K562 (cell line): Measurements from ENCODE around the gene IRF9. TPM values are rescaled to one million over a fixed set of nuclear protein-coding genes. Genes with fewer than 3 reads are reported as not detected.

Experiments
- CBX2 ChIP-seq: fragments of 200-600 bp; sonication (generic); IDR thresholded peaks from one replicate; pipeline ENCODE4 v1.6.1; 2012; ENCODE audit warnings: mild to moderate bottlenecking, low read length, inconsistent platforms; ENCODE audit not compliant: insufficient read depth, poor library complexity, severe bottlenecking
- HDAC1 ChIP-seq, 2 experiments: fragments of 450-650 bp; IDR thresholded peaks; 2 replicates each; pipeline ENCODE4 v1.6.1; 2016 to 2017; ENCODE audit warnings: inconsistent platforms in 1 of 2, mild to moderate bottlenecking in 1 of 2, moderate library complexity in 1 of 2
- IRF2 ChIP-seq: sonication (generic); formaldehyde crosslinking; IDR thresholded peaks from 2 replicates; pipeline ENCODE4 v1.8.1; 2022; ENCODE audit warnings: mild to moderate bottlenecking, missing genetic modification reagents
- SPI1 ChIP-seq: IDR thresholded peaks from 2 replicates; pipeline ENCODE4 v1.6.1; 2011; ENCODE audit warnings: low read depth, low read length, control low read depth, borderline replicate concordance
- SREBF1 ChIP-seq: fragments of 150-350 bp; IDR thresholded peaks from 2 replicates; pipeline ENCODE4 v1.6.1; 2014; ENCODE audit warnings: antibody characterized with exemption, low read depth, low read length, borderline replicate concordance
- polyA plus RNA-seq, 8 experiments: library from polyadenylated mRNA; depleted of rRNA in 4 of 8; stranded (reverse) in 5 of 8; unstranded in 3 of 8; fragments of >200 nt; fragmentation: Nextera tagmentation in 2 of 8; fragmentation: Illumina TruSeq in 1 of 8; extraction: Ambion mirVana in 2 of 8; extraction: Trizol in 1 of 8; gene quantifications; 2 replicates each; pipeline versions ENCODE4 v1.2.1 to v1.2.3, GENCODE V29; 2011 to 2014; ENCODE audit warnings: inconsistent platforms in 1 of 8, missing spikeins in 1 of 8
- total RNA-seq, 7 experiments: library from RNA; depleted of rRNA in 6 of 7; stranded (reverse); fragments of >200 nt in 6 of 7; fragmentation: Illumina TruSeq in 2 of 7; extraction: Trizol in 2 of 7; gene quantifications; 2 replicates each; pipeline versions ENCODE4 v1.2.1 to v1.2.3, GENCODE V29; 2011 to 2021; ENCODE audit warnings: low replicate concordance in 1 of 7
- TF ChIP-seq, protein P1 (sequence below): fragments of 250-450 bp; sonication (Bioruptor Pico); IDR thresholded peaks from 2 replicates; pipeline ENCODE4 v1.4.0; 2020; ENCODE audit warnings: borderline replicate concordance
- TF ChIP-seq, protein P2 (sequence below), 2 experiments: fragments of 250-450 bp in 1 of 2; fragments of 450-650 bp in 1 of 2; sonication (Bioruptor Pico) in 1 of 2; IDR thresholded peaks; 2 replicates each; pipeline versions ENCODE4 v1.6.1 to v1.8.0; 2016 to 2021; ENCODE audit warnings: mild to moderate bottlenecking in 2 of 2, moderate library complexity in 2 of 2, missing compliant biosample characterization in 1 of 2, missing genetic modification characterization in 1 of 2
- TF ChIP-seq, protein P3 (sequence below), 2 experiments: fragments of 450-650 bp; IDR thresholded peaks; 2 replicates each; pipeline ENCODE4 v1.6.1; 2016; ENCODE audit warnings: mild to moderate bottlenecking in 2 of 2, borderline replicate concordance in 1 of 2, low read depth in 1 of 2, moderate library complexity in 1 of 2
- TF ChIP-seq, protein P4 (sequence below): IDR thresholded peaks from 2 replicates; pipeline ENCODE4 v1.6.1; 2011; ENCODE audit not compliant: insufficient read length; ENCODE audit errors: extremely low read depth

IRF9 gene
- total and polyA plus RNA-seq, 9 of the 15 experiments (the other 6 are each of a cell fraction or from before 2014, with no cell fraction given): 0.79 to 14.8 (median 6.1) TPM

DNA sequence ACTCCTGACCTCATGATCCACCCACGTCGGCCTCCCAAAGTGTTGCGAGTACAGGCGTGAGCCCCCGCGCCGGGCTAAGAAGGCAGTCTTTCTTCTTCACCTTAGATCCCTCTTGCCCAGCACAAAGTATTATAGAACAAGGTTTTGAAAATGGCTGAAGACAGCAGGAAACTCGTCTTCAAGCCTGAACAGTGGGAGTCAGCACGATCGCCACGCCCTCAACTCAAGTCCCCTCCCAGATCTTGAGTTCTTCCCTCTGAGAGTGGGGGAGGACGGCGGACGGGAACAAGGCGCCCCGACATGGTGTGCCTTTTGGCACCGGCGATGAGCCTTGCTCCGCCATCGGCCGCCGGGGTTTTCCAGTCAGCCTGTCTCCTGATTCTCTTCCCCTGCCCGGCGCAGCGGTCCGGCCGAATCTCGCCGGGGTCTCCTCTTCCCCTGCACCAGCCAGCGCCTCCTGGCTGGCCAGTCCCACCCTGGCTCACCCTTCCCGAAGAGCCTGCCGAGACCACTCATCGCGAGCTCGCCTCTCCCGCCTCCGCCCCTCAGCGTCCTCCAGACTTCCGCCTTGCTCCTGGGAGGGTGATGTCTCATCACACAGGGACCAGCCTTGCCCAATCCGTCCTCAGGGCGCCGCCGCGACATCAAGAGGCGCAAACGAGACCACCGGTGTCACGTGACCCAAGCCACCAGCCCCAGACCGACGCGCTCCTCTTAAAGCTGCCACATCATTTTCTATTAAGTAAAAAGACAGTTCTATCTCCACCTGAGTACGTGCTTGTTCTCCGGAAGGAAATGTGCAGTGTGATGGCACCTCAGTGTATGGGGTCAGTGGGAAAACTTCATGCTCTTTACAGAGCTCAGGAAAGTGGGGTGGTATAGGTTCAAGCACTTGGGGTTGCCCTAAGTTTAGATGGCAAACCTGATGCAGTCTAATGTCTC is 52.1 kb downstream of the IRF9 start, which contains the start of gene CHMP4A (continued):
- TF ChIP-seq SPI1 (no peak), IRF2 (CRISPR knock-in tag) (no peak), SREBF1 (no peak), CBX2 (no peak), HDAC1 (IDR thresholded peaks at IDR 0.05) (peak in 1 of 2 experiments; percentile 88; a peak in 2 of 4 replicates)
- TF ChIP-seq, protein P1, sequence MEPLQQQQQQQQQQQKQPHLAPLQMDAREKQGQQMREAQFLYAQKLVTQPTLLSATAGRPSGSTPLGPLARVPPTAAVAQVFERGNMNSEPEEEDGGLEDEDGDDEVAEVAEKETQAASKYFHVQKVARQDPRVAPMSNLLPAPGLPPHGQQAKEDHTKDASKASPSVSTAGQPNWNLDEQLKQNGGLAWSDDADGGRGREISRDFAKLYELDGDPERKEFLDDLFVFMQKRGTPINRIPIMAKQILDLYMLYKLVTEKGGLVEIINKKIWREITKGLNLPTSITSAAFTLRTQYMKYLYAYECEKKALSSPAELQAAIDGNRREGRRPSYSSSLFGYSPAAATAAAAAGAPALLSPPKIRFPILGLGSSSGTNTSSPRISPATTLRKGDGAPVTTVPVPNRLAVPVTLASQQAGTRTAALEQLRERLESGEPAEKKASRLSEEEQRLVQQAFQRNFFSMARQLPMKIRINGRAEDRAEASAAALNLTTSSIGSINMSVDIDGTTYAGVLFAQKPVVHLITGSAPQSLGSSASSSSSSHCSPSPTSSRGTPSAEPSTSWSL (CRISPR knock-in tag): no peak
- TF ChIP-seq, protein P2, sequence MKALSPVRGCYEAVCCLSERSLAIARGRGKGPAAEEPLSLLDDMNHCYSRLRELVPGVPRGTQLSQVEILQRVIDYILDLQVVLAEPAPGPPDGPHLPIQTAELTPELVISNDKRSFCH (CRISPR knock-in tag; IDR thresholded peaks at IDR 0.05): no peak
- TF ChIP-seq, protein P2 (tag; IDR thresholded peaks at IDR 0.05): no peak
- TF ChIP-seq, protein P3, sequence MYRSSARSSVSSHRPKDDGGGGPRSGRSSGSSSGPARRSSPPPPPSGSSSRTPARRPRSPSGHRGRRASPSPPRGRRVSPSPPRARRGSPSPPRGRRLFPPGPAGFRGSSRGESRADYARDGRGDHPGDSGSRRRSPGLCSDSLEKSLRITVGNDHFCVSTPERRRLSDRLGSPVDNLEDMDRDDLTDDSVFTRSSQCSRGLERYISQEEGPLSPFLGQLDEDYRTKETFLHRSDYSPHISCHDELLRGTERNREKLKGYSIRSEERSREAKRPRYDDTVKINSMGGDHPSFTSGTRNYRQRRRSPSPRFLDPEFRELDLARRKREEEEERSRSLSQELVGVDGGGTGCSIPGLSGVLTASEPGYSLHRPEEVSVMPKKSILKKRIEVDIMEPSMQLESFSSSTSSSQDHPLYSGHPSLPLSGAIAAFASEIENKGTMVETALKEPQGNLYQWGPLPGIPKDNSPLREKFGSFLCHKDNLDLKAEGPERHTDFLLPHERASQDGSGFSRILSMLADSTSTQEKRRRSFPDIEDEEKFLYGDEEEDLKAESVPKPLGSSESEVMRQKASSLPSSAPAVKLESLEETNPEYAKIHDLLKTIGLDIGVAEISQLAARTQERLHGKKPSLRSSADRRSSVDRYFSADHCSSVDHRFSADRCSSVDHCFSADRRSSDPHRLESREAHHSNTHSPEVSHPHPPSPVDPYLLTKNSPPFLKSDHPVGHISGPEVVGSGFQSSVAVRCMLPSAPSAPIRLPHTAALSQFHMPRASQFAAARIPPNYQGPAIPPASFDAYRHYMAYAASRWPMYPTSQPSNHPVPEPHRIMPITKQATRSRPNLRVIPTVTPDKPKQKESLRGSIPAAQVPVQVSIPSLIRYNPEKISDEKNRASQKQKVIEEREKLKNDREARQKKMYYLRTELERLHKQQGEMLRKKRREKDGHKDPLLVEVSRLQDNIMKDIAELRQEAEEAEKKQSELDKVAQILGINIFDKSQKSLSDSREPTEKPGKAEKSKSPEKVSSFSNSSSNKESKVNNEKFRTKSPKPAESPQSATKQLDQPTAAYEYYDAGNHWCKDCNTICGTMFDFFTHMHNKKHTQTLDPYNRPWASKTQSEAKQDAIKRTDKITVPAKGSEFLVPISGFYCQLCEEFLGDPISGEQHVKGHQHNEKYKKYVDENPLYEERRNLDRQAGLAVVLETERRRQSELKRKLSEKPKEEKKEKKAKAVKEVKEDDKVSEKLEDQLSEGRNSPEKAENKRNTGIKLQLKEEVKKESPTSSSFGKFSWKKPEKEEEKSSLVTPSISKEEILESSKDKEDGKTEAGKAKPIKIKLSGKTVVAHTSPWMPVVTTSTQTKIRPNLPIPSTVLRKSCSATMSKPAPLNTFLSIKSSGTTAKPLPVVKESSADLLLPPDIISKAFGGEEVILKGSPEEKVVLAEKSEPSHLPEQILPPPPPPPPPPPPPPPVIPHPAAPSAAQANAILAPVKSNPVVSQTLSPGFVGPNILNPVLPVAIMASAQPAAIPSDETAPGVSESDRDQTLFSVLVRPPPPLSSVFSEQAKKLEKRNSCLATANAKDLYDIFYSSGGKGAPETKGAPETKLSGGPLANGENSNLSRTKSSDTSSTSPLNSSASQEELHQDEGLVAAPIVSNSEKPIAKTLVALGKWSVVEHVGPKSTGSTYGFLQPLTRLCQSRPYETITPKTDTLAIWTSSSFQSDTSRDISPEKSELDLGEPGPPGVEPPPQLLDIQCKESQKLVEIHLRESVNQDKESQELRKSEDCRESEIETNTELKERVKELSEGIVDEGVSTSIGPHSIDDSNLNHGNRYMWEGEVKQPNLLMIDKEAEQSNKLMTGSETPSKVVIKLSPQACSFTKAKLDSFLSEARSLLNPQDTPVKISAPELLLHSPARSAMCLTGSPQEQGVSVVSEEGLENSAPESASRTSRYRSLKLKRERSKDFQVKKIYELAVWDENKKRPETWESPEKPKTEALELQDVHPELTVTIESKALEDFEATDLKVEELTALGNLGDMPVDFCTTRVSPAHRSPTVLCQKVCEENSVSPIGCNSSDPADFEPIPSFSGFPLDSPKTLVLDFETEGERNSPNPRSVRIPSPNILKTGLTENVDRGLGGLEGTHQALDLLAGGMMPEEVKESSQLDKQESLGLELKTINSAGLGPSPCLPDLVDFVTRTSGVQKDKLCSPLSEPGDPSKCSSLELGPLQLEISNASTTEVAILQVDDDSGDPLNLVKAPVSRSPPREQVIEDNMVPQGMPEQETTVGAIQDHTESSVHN (IDR thresholded peaks at IDR 0.05; ENCODE audit: borderline replicate concordance in 1 of 2, low read depth in 1 of 2): no peak
- TF ChIP-seq, protein P4, sequence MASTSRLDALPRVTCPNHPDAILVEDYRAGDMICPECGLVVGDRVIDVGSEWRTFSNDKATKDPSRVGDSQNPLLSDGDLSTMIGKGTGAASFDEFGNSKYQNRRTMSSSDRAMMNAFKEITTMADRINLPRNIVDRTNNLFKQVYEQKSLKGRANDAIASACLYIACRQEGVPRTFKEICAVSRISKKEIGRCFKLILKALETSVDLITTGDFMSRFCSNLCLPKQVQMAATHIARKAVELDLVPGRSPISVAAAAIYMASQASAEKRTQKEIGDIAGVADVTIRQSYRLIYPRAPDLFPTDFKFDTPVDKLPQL: no peak
